Astrocyte of the cerebellum (primary cell): ENCODE data around the gene PPP1R9B.

Experiments
- DNase-seq: peaks from one replicate; pipeline ENCODE4 v3.0.0-alpha.2; 2011; ENCODE audit warnings: low read depth
- H3K4me3 ChIP-seq: 2 replicates; pipeline ENCODE4 v1.5.1; 2011; ENCODE audit warnings: mild to moderate bottlenecking, low read depth, low read length, moderate library complexity
- CTCF ChIP-seq: IDR thresholded peaks from 2 replicates; pipeline ENCODE4 v1.5.1; 2012; ENCODE audit warnings: low read length, low read depth, moderate library complexity, mild to moderate bottlenecking; ENCODE audit errors: missing control alignments
- in situ Hi-C: cut with HindIII; loops from 2 replicates; pipeline ENCODE4 v1.10.0; 2017; ENCODE audit warnings: low sequenced_read_pairs

Gene PPP1R9B

GRCh38 chr17:50106393-50107131 lies 43.9 kb downstream of the PPP1R9B start:
- no peak for TF ChIP-seq CTCF
- in situ Hi-C loops = no loop called here
- H3K4me3 ChIP-seq = no peak overlapping the region
- no peak for DNase-seq

GRCh38 chr17:50105811-50106210 lies 44.7 kb downstream of the PPP1R9B start:
- in situ Hi-C loops = no loop called here
- no peak overlapping the region for H3K4me3 ChIP-seq
- DNase-seq = no peak
- no peak for TF ChIP-seq CTCF

GRCh38 chr17:50103941-50104340 lies 46.5 kb downstream of the PPP1R9B start:
- in situ Hi-C loops = no loop called here
- no peak for DNase-seq
- H3K4me3 ChIP-seq = no peak overlapping the region
- no peak for TF ChIP-seq CTCF

GRCh38 chr17:50103252-50103651 lies 47.2 kb downstream of the PPP1R9B start:
- H3K4me3 ChIP-seq = no peak overlapping the region
- in situ Hi-C loops = no loop called here
- no peak for TF ChIP-seq CTCF
- no peak for DNase-seq

GRCh38 chr17:50102164-50102991 lies 48.1 kb downstream of the PPP1R9B start:
- H3K4me3 ChIP-seq = no peak overlapping the region
- no peak for TF ChIP-seq CTCF
- in situ Hi-C loops = no loop called here
- no peak for DNase-seq

- no peak overlapping the region for H3K4me3 ChIP-seq
- TF ChIP-seq CTCF = no peak
- DNase-seq = no peak
- in situ Hi-C loops = no loop called here
These were observed 48.9 kb downstream of the PPP1R9B start for GRCh38 chr17:50101346-50102163.
